ENCODE results near the gene SFMBT1. TPM values are rescaled to one million over a fixed set of nuclear protein-coding genes. Genes with fewer than 3 reads are reported as not detected.

The SFMBT1 gene
- total RNA-seq, 6 experiments from 2014 or later: 3.0 to 4.8 (median 3.9) TPM

- Mint-ChIP-seq H3K27me3 (ENCODE audit: insufficient read depth) (no peaks in the 10 kb centered on the region), H3K4me1 (ENCODE audit: low read depth) (no peaks in the 10 kb centered on the region), H3K27ac (no peak overlapping the region), H3K4me3 (no peak overlapping the region), H3K9me3 (no peaks in the 10 kb centered on the region), H3K36me3 (ENCODE audit: low read depth) (no peaks in the 10 kb centered on the region; the same call in 1 of the 2 replicates)
- TF ChIP-seq CTCF (IDR thresholded peaks at IDR 0.05): no peak
- DNase-seq: no peak
Measured at GRCh38 chr3:52983336-52983807, 62.5 kb downstream of the SFMBT1 start.

- H3K36me3 Mint-ChIP-seq (ENCODE audit: low read depth): no peaks in the 10 kb centered on the region; the same call in 1 of the 2 replicates
- H3K27ac Mint-ChIP-seq: no peak overlapping the region
Measured at GRCh38 chr3:52982839-52983238, 63.0 kb downstream of the SFMBT1 start.

DNA sequence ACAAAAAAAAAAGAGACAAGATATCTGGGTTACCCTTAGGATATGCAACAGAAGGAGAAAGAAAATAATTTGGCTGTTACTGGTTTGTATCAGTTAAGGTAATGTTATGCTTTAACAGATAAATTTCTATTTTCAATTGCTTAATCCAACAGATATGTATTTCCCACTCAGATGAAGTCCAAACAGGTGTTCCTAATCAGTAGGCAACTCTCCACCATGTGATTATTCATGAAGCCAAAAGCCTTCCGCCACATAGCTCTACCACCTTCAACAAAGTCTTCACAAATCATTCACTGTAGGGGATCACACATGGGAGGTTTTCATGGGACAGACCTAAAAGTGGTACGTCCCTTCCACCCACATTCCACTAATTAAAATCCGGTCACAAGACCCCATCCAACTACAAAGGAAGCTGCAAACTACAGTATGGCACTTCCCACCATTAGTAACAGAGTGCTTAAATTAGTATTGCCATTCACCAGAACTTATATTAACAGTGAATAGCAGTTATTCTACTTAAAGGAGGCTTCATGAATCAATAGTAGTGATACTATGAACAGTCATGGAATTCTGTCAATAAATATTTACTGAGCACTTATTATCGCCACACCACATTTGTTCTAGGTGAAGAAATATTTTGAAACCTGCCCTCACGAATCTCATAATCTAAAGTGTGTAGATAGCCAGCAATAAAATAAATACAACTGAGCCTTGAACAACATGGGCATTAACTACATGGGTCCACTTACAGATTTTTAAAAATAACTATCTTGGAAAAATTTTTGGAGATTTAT is 66.5 kb downstream of the SFMBT1 start:
- no peaks in the 10 kb centered on the region for H3K9me3 Mint-ChIP-seq
- no peaks in the 10 kb centered on the region; the same call in 1 of the 2 replicates for H3K36me3 Mint-ChIP-seq (ENCODE audit: low read depth)
- no peak for DNase-seq
- H3K4me1 Mint-ChIP-seq (ENCODE audit: low read depth): peaks cover 2% of the 10 kb centered on the region
- no peak for TF ChIP-seq CTCF (IDR thresholded peaks at IDR 0.05)
- H3K27ac Mint-ChIP-seq: no peak overlapping the region
- H3K27me3 Mint-ChIP-seq (ENCODE audit: insufficient read depth): no peaks in the 10 kb centered on the region; the same call in 1 of the 2 replicates
- no peak overlapping the region for H3K4me3 Mint-ChIP-seq

More at GRCh38 chr3:52982839-52983238, 63.0 kb downstream of the SFMBT1 start:
- Mint-ChIP-seq H3K9me3 (no peaks in the 10 kb centered on the region), H3K27me3 (ENCODE audit: insufficient read depth) (no peaks in the 10 kb centered on the region; the same call in 1 of the 2 replicates), H3K4me3 (no peak overlapping the region), H3K4me1 (ENCODE audit: low read depth) (no peaks in the 10 kb centered on the region)
- no peak for DNase-seq
- no peak for TF ChIP-seq CTCF (IDR thresholded peaks at IDR 0.05)

- H3K4me3 Mint-ChIP-seq: no peak overlapping the region
Measured at GRCh38 chr3:52978109-52978754, 67.6 kb downstream of the SFMBT1 start.

GRCh38 chr3:52973806-52974205 is 72.1 kb downstream of the SFMBT1 start:
- no peak overlapping the region for H3K4me3 Mint-ChIP-seq
- H3K4me1 Mint-ChIP-seq (ENCODE audit: low read depth): peaks cover 12% of the 10 kb centered on the region
- no peaks in the 10 kb centered on the region for H3K9me3 Mint-ChIP-seq
- no peaks in the 10 kb centered on the region for H3K36me3 Mint-ChIP-seq (ENCODE audit: low read depth)
- DNase-seq: peak; percentile 7
- no peak for TF ChIP-seq CTCF (IDR thresholded peaks at IDR 0.05)
- H3K27me3 Mint-ChIP-seq (ENCODE audit: insufficient read depth): no peaks in the 10 kb centered on the region; the same call in 1 of the 2 replicates
- no peak overlapping the region; the same call in 1 of the 2 replicates for H3K27ac Mint-ChIP-seq

More at GRCh38 chr3:52978109-52978754, 67.6 kb downstream of the SFMBT1 start:
- no peak overlapping the region for H3K27ac Mint-ChIP-seq
- DNase-seq: no peak
- no peaks in the 10 kb centered on the region; the same call in 1 of the 2 replicates for H3K27me3 Mint-ChIP-seq (ENCODE audit: insufficient read depth)
- H3K4me1 Mint-ChIP-seq (ENCODE audit: low read depth): peaks cover 12% of the 10 kb centered on the region
- H3K9me3 Mint-ChIP-seq: no peaks in the 10 kb centered on the region
- no peak for TF ChIP-seq CTCF (IDR thresholded peaks at IDR 0.05)
- H3K36me3 Mint-ChIP-seq (ENCODE audit: low read depth): no peaks in the 10 kb centered on the region; the same call in 1 of the 2 replicates

All from HFFc6 (cell line).